ENCODE results near the gene COPG1.

COPG1 gene

GRCh38 chr3:129282727-129283327, 33.4 kb downstream of the COPG1 start:
- DNase-seq = no peak

- DNase-seq = no peak
These were observed 36.7 kb downstream of the COPG1 start for GRCh38 chr3:129286081-129286480.

GRCh38 chr3:129288446-129288845, 39.0 kb downstream of the COPG1 start:
- DNase-seq = no peak

DNA sequence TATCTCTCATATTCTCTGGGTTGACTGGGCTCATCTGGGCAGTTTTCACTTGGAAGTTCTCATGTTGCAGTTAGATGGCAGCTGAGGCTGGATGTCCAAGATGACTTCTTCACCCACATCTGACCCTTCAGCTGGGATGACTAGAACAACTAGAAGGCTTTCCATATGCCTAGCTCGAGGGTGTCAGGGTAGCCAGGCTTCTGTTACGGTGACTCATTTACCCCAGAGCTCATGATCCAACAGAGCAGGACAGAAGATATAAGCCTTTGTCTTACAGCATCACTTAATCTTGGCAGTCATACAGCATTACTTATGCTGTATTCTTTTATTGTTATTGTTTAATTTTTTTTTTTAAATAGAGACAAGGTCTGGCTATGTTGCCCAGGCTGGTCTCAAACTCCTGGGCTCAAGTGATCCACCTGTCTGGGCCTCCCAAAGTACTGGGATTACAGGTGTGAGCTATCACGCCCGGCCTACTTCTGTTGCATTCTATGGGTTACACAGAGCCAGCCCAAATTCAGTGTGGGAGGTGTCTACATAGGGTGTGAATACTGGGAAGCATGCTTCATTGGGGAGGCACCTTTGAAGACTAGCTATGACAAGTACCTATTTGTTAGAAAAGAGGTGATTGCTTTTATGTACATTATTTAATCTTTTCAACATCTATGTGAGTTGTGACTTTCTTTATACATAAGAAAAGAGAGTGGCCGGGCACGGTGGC, 40.0 kb downstream of the COPG1 start:
- no peak for DNase-seq

GRCh38 chr3:129291236-129291886, 42.0 kb downstream of the COPG1 start:
- no peak for DNase-seq

DNA sequence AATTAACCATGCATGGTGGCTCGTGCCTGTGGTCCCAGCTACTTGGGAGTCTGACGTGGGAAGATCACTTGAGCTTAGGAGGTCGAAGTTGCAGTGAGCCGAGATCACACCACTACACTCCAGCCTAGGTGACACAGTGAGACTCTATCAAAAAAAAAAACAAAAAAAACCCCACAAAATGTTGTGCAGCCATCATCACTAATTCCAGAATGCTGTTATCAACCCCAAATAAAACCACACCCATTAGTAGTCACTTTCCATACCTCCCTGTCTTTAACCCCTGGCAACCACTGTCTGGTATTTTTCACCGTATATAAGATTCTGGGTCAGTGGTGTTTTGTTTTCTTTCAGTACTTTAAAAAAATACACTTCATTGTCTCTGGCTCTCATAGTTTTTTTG, 45.9 kb downstream of the COPG1 start:
- DNase-seq = no peak

DNA sequence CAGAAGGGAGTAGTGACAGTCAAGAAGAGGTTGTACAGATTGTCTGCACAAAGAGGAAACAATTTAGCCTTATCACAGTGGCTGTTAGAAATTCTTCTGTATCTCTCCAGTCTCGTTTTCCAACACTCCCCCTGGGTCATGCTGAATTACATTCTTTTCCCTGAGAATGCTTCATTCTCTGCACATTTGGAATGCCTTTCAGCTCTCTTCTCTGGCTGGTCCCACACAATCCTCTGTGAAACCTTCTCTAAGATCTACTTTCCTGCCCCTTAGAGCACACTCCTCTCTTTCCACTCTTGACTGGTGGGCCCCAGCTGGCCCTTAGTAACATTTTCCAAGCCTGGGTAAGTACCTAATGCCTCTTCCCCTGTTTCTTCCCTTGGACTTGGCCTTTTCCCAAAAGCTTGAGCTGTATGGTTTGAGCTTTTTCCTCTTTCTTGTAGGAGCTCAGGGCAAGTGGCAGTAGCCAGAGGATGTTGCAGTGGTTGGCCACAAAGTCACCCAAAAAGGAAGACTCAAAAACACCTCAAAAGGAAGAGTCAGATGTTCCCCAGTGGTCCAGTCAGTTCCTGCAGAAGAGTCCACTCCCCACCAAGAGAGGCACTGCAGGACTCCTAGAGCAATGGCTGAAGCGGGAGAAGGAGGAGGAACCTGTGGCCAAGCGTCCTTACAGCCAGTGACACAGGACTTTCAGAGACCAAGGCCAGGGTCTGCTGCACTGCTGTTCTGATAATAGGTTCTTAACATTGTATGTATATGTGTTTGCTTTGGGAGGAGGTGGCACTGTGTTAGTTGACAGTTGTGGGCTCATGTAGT, 54.9 kb downstream of the COPG1 start:
- DNase-seq = no peak

DNA sequence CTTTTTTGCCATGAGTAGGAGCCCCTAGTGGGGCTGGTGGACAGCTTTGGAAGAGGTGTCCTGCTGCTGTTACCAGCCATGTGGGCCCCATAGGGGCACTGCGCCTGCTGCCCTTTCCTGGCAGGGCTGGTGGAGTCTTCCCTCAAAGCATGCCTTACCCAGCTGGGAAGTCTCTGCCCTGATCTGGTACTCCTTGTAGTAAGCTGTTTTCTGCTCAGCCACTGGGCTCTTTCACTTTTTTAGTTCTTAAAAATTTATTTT, 55.5 kb downstream of the COPG1 start:
- no peak for DNase-seq

- no peak for DNase-seq
These were observed 56.2 kb downstream of the COPG1 start for GRCh38 chr3:129305592-129306091.

DNA sequence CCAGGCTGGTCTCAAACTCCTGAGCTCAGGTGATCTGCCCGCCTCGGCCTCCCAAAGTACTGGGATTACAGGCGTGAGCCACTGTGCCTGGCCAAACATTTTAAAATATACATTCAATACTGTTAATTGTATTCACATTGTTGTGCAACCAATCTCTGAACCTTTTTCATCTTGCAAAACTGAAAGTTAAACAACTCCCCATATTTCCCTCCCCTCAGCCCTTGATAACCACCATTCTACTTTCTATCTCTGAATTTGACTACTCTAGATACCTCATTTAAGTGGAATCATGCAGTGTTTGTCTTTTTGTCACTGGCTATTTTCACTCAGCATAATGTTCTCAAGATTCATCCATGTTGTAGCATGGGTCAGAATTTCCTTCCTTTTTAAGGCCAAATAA, 59.2 kb downstream of the COPG1 start:
- no peak for DNase-seq

- DNase-seq = no peak
These were observed 61.0 kb downstream of the COPG1 start for GRCh38 chr3:129310111-129311011.

DNA sequence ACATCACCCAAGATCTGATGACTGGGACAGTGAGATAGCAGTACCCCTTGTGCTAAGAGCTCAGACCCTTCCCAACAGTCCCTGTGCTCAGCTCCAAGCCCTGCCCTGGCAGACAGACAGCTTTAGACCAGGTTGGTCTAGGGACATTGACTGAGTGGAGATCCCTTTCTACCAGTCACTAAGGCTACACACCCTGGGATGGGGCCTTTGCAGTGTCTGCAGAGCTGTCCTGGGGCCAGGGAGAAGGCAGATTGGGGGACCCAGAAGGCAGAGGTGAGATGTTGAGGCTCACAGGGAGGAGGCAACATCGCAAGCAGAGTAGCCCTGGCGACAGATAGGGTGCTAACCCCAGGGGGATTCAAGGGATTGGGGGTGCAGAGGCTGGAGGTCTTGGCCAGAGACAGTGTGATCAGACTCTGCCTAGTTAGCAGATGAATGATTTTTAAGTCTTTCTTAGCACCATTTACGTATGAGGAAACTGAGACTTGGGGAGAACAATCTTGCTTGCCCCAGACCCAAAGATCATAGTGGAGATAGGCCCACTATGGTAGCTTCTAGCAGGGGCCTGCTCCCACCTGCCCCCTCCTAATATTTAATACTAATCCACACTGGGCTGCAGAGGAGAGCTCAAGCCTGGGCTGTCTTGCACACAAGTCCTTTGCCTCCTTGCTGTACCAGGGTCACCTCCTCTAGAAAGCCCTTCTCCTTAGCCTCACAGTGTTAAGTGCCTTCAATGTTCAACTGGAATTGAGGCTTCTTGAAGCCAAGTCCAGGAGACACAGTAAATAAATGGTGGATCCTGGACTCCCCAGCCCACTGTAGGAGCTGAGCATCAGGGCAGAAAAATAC, 61.9 kb downstream of the COPG1 start:
- DNase-seq = no peak

- no peak for DNase-seq
These were observed 62.7 kb downstream of the COPG1 start for GRCh38 chr3:129312021-129312639.

GRCh38 chr3:129312671-129313414, 63.4 kb downstream of the COPG1 start:
- DNase-seq = no peak

- no peak for DNase-seq
These were observed 63.9 kb downstream of the COPG1 start for GRCh38 chr3:129313415-129313664.

DNA sequence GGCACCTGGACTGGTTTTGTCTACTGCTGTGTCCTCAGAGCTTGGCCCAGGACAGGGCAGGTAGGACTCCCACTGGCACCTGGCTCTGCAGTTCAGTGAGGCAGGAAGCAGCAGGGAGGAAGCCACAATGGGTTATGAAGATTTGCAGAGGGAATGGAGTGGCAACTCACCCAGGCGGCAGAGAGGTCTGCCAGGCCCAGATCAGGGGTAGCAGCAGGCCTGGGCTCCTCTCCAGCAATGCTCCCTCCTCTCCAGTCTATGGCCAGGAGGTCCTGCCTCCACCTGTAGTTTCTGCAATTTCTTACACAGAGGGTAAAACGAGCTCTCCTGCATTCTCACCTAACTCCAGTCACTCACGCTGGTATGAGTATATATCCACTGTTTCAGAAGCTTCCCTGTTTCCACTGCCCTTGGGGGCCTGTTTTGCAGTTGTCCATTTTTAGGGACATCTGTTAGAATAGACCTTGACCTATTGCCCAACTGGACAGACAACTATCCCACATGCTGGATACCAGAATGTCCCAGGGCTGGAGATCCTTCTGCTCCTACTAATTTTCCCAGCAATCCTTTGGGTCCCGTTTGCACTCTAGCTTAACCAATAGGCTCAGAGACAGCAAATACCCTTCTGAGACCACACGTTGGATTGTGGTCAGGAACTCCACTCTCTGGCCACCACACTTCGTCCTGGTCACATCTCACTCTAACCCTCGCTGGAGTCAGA, 64.4 kb downstream of the COPG1 start:
- DNase-seq = no peak

DNA sequence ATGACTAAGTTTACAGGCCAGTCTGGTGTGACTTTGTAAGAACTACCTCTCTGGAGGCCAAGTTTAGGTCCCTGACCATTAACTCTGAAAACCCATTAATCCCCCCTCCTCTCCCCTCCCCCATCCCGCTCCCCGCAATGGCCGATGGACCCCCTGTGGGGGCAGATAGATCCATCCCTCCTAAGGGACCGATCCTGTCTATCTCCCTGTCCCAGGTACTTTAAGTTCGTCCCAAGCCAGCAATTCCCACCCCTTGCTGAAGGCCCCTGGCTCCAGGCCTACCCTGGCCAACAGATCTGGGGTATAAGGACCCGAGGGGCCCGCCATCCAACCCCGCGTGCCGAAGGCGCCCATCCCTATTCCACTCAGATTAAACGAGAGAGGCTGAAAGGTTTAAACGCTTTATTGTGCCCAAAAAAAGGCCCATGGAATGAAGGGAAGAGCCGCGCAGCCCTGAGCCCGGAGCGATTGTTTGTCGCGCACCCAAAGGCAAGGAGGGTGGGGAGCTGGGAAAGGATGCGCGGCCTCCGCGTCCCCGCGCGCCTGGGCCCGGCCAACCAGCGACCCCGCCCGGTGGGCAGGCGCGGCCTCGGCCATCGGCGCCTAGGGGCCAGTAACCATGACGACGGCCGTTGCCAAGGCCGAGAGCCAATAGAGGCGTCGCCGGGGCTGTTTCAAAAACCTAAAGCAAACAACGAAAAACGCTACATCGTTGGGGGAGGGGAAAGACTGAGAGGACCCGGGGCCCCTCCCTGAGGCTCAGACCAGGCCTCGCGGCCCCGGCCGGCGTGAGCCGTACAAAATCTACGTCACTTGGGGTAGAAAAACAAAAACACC, 65.2 kb downstream of the COPG1 start:
- DNase-seq = peak; percentile 65

DNA sequence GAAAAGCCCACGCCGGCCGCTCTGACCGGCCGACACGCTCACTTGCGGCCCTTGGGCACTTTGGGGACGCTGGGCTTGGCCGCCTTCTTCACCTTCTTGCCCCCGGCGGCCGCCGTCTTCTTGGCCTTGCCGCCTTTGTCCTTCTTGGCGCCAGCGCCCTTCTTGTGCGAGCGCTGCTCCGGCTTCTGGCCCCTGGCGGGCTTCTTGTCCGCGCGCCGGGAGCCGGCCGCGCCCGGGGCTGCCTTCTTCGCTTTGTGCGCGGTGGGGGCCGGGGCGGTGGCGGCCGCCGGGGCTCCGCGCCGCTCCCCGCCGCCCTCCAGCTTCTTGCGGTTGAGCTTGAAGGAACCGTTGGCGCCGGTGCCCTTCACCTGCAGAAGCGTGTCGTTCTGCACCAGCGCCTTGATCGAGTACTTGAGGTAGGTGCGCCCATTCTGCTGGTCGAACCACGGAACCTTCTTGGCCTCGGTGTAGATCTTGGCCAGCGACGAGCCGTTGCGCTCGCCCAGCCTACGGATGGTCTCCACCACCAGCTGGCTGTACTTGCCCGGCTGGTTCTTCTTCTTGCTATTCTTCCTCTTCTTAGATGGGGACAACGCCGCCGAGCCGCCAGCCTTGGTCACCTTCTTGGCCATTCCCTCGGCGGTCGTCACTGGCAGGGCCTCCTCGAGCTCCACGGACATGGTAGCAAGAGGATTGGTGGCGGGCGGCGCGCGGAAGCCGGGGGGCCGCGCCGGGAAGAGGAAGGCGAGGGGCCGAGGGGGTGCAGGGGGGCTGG, 66.0 kb downstream of the COPG1 start:
- DNase-seq = no peak

- DNase-seq = no peak
These were observed 66.5 kb downstream of the COPG1 start for GRCh38 chr3:129315998-129316247.
